Measurements from ENCODE around the gene TXLNG. TPM values are rescaled to one million over a fixed set of nuclear protein-coding genes. Genes with fewer than 3 reads are reported as not detected.

Gene TXLNG
- total RNA-seq, 1 experiment from 2014 or later: 31.1 TPM

- Mint-ChIP-seq H3K4me3 (no peak overlapping the region), H3K9me3 (no peaks in the 10 kb centered on the region), H3K36me3 (peaks cover 15% of the 10 kb centered on the region), H3K4me1 (no peaks in the 10 kb centered on the region), H3K27me3 (ENCODE audit: low read depth) (no peaks in the 10 kb centered on the region), H3K27ac (no peak overlapping the region)
- POLR2A ChIA-PET: no interaction called here
- CTCF ChIA-PET: no interaction called here
- no peak for ATAC-seq
- no peak for DNase-seq (ENCODE audit: low spot score)
- TF ChIP-seq ZNF121 (CRISPR knock-in tag; IDR thresholded peaks at IDR 0.05) (no peak), KAT7 (CRISPR knock-in tag; IDR thresholded peaks at IDR 0.05; ENCODE audit: borderline replicate concordance) (no peak), MLX (CRISPR knock-in tag; IDR thresholded peaks at IDR 0.05) (no peak), ELF4 (CRISPR knock-in tag; IDR thresholded peaks at IDR 0.05; ENCODE audit: low read depth) (no peak), MAX (CRISPR knock-in tag; IDR thresholded peaks at IDR 0.05) (no peak), PREB (CRISPR knock-in tag; IDR thresholded peaks at IDR 0.05; ENCODE audit: borderline replicate concordance) (no peak), NR3C1 (CRISPR knock-in tag; conservative IDR thresholded peaks at IDR 0.05; ENCODE audit: low read depth) (no peak), SP1 (CRISPR knock-in tag; conservative IDR thresholded peaks at IDR 0.05) (no peak), ZNF263 (CRISPR knock-in tag; IDR thresholded peaks at IDR 0.05; ENCODE audit: low read depth) (no peak), MXD4 (CRISPR knock-in tag; IDR thresholded peaks at IDR 0.05; ENCODE audit: borderline replicate concordance) (no peak), CREM (CRISPR knock-in tag; IDR thresholded peaks at IDR 0.05) (no peak), FOXP4 (CRISPR knock-in tag; IDR thresholded peaks at IDR 0.05) (no peak)
These were observed 28.3 kb downstream of the TXLNG start for GRCh38 chrX:16814597-16814996.

- TF ChIP-seq ZNF263 (CRISPR knock-in tag; IDR thresholded peaks at IDR 0.05; ENCODE audit: low read depth) (no peak), PRDM15 (CRISPR knock-in tag; IDR thresholded peaks at IDR 0.05) (no peak), ZNF532 (CRISPR knock-in tag; IDR thresholded peaks at IDR 0.05; ENCODE audit: borderline replicate concordance) (no peak), FOXJ3 (CRISPR knock-in tag; IDR thresholded peaks at IDR 0.05; ENCODE audit: borderline replicate concordance) (no peak), SP1 (CRISPR knock-in tag; conservative IDR thresholded peaks at IDR 0.05) (no peak), ZNF138 (CRISPR knock-in tag; conservative IDR thresholded peaks at IDR 0.05) (no peak), FOXP4 (CRISPR knock-in tag; IDR thresholded peaks at IDR 0.05) (no peak), GRHL2 (CRISPR knock-in tag; IDR thresholded peaks at IDR 0.05; ENCODE audit: insufficient replicate concordance, severe bottlenecking) (no peak)
- ATAC-seq (no peak), DNase-seq (ENCODE audit: low spot score) (no peak)
- CTCF ChIA-PET: no interaction called here
- H3K36me3 Mint-ChIP-seq: peaks cover 26% of the 10 kb centered on the region
- no peak overlapping the region for H3K27ac Mint-ChIP-seq
- H3K9me3 Mint-ChIP-seq: no peaks in the 10 kb centered on the region
- H3K4me3 Mint-ChIP-seq: no peak overlapping the region
- POLR2A ChIA-PET: no interaction called here
- no peaks in the 10 kb centered on the region for H3K4me1 Mint-ChIP-seq
- H3K27me3 Mint-ChIP-seq (ENCODE audit: low read depth): no peaks in the 10 kb centered on the region
These were observed 33.4 kb downstream of the TXLNG start for GRCh38 chrX:16819634-16820033.

Data from WTC11 (cell line).